GM12874 (cell line): ENCODE measurements around the gene NBEA.

ENCODE experiments used
- TF ChIP-seq, protein P1 (sequence below): IDR thresholded peaks from 2 replicates; pipeline ENCODE4 v1.5.1; 2011; ENCODE audit warnings: low read depth, mild to moderate bottlenecking, control low read depth, low read length, moderate library complexity; ENCODE audit not compliant: insufficient read depth

Gene NBEA

DNA sequence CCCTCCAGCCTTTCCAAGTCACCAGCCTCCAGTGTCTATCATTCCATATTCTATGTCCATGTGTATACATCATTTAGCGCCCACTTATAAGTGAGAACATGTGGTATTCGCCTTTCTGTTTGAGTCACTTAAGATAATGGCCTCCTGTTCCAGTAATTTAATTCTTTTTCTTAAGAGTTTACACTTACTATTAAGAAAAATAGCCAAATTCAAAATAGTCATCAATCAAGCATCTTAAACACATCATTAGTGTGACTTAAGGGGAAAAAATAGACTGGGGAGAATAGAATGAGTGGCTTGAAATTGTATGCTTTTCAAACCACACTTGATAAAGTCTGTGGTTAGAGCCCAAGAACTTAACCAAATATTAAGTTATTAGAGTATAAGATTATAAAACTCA lies 286.5 kb downstream of the NBEA start:
- TF ChIP-seq, protein P1, sequence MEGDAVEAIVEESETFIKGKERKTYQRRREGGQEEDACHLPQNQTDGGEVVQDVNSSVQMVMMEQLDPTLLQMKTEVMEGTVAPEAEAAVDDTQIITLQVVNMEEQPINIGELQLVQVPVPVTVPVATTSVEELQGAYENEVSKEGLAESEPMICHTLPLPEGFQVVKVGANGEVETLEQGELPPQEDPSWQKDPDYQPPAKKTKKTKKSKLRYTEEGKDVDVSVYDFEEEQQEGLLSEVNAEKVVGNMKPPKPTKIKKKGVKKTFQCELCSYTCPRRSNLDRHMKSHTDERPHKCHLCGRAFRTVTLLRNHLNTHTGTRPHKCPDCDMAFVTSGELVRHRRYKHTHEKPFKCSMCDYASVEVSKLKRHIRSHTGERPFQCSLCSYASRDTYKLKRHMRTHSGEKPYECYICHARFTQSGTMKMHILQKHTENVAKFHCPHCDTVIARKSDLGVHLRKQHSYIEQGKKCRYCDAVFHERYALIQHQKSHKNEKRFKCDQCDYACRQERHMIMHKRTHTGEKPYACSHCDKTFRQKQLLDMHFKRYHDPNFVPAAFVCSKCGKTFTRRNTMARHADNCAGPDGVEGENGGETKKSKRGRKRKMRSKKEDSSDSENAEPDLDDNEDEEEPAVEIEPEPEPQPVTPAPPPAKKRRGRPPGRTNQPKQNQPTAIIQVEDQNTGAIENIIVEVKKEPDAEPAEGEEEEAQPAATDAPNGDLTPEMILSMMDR, result no peak

DNA sequence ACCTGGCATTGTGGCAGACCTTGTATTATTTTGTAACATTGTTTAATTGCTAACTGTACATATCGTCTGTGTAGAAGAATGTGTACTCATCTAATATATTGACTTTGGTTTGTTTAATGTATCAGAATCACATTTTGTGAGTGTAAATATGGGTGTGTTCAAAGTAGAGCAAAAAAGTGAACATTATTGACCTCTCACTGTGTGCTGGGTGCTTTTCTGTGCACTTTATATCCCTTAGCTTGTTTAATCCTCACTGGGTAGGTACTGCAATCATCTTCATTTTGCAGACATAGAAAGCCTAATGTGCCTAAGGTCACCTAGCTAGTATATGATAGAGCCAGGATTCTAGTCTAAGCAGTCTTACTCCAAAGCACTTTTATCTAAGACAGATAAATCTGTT lies 289.4 kb downstream of the NBEA start:
- TF ChIP-seq, protein P1, result no peak

DNA sequence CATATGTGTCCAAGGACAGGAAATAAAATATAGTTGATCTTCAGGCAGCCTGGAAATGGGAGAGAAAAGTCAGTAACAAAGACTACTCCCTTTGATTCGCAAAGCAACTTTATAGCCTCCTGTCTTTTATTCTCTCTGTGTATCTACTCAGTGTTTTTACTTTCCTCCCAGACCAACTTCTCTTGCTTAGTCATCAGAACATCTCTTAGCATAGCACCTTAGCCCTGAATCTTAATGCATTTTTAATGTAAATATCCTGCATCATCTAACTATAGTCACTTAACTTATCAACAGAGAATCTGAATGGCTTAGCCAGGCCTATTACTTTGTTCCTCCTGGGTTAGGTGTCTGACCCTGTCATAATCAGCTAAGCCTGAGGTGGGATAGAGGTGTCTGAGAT lies 296.2 kb downstream of the NBEA start:
- TF ChIP-seq, protein P1, result no peak

DNA sequence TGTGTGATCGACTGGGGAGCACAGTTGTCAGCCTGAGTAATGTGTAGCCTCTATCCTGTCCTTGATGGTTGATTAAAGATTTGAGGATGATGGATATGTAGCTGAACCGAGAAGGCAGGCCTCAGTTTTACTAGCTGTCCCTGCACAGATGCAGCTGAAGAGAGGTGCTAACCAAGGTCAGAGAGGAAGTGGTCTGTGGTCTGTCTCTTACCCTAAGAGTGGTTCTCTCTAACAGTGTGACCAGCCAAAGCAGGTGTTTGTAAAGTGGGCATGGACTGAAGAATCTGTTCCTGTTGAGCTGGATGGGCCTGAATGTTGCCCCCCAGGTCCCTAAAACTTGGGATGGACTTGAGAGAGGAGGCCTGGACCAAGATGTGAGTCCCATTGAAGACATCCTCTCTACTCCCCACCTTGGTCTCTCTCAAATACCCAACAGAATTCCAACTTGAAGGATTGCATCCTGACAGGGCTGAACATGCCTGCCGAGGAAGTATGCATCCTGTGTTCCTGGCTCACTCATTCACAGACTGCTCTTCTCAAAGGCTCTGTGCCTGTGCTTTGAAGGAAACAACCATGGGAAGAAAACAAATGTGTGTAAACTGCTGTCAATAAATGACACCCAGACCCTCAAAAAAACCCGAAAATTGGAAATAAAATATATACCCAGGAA lies 310.6 kb downstream of the NBEA start:
- TF ChIP-seq, protein P1, result no peak

DNA sequence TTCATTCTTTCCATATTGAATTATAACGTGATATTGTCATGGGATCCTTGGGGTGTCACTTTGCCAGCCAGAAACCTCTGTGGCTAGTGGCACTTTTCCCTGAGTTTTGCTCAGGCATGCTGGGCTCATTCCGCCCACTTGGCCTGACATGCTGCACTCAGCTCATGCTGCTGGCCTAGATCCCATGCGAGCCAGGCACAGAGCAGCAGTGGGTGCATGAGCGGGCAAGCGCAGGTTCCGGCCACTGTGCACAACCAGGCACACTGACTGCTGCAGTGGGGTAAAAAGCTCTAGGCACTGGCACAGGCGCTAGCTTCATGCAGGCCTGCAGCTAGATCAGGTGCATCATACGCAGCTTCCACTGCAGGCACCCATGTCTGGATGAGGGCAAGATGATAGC lies 313.2 kb downstream of the NBEA start:
- TF ChIP-seq, protein P1, result no peak

DNA sequence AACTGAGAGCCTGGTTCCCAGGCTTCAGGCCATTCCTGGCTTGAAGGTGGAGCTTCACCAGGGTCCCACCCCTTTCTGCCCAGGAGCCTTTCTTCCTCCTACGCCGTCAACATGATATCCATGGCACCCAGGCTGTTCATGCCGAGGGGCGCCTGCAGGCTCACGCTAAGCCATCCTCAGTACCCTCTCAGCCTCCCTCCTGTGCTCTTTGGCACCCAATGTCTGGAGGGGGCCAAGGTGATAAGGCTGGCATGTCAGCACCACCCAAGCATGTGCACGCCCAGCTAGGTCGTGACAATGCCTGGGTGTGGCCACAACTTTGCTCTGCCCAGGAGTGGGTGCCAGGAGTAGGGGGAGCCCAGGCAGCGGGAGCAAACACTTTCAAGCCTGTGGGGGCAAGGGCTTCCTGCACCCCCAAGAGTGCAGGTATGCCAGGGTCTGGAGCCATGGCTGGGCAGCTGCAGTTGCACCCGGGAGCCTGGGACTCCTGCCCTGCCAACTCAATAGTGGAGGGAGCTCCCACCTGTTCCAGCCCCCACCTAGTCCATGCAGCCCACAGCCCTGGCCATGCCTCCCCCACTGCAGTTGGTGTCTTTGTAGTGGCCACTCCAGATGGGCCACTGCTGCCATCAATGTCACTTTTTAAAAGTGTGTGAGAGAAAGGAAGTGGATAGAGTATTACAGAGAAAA lies 314.5 kb downstream of the NBEA start:
- TF ChIP-seq, protein P1, result no peak

DNA sequence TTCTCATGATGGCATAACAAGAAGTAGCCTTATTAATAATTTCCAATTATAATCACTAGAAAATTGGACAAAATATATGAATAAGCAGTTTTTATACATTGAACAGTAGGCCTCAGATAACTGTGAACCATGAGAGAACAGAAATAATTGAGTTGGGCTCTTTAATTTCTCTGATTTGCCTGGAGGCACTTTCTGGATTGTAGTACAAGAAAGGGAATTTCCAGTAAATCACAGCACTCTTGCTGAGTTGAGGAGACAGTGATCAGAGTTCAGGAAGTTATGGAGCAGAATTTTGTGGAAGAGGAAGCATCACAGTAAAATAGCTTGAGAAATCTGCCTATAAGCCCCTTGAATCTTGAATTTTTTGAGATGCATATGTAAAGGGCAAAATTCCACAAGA lies 318.2 kb downstream of the NBEA start:
- TF ChIP-seq, protein P1, result no peak
